H9 (cell line): ENCODE measurements around the gene GPI. TPM values are rescaled to one million over a fixed set of nuclear protein-coding genes. Genes with fewer than 3 reads are reported as not detected.

ENCODE experiments used
- DNase-seq: peaks from one replicate; pipeline ENCODE4 v3.0.0-alpha.2; 2017
- H2AFZ ChIP-seq: one replicate; pipeline ENCODE4 v1.6.1; 2013; ENCODE audit warnings: mild to moderate bottlenecking, low read length, control low read depth, moderate library complexity
- H2AK5ac ChIP-seq: 2 replicates; pipeline ENCODE4 v1.6.1; 2013; ENCODE audit warnings: low read length, control low read depth, mixed read lengths; ENCODE audit not compliant: insufficient read length
- H2BK120ac ChIP-seq: one replicate; pipeline ENCODE4 v1.6.1; 2013; ENCODE audit warnings: low read depth, mild to moderate bottlenecking, low read length, control low read depth, inconsistent platforms; ENCODE audit not compliant: poor library complexity, severe bottlenecking
- H2BK12ac ChIP-seq: 2 replicates; pipeline ENCODE4 v1.6.1; 2013; ENCODE audit warnings: low read length, control low read depth, mixed read lengths, low read depth; ENCODE audit not compliant: insufficient read length
- H2BK15ac ChIP-seq: 2 replicates; pipeline ENCODE4 v1.6.1; 2013; ENCODE audit warnings: low read depth, low read length, control low read depth
- H2BK20ac ChIP-seq: one replicate; pipeline ENCODE4 v1.6.1; 2013; ENCODE audit warnings: low read depth, mild to moderate bottlenecking, low read length, control low read depth, inconsistent platforms; ENCODE audit not compliant: poor library complexity, severe bottlenecking
- H2BK5ac ChIP-seq: 2 replicates; pipeline ENCODE4 v1.6.1; 2013; ENCODE audit warnings: low read length, control low read depth, mixed read lengths; ENCODE audit not compliant: insufficient read length
- H3K14ac ChIP-seq: 2 replicates; pipeline ENCODE4 v1.6.1; 2013; ENCODE audit warnings: low read length, control low read depth; ENCODE audit not compliant: insufficient read depth
- H3K18ac ChIP-seq: 2 replicates; pipeline ENCODE4 v1.6.1; 2013; ENCODE audit warnings: low read depth, mild to moderate bottlenecking, mixed read lengths, low read length, control low read depth; ENCODE audit not compliant: insufficient read length
- H3K23ac ChIP-seq: 2 replicates; pipeline ENCODE4 v1.6.1; 2013; ENCODE audit warnings: low read length, control low read depth, mixed read lengths, low read depth; ENCODE audit not compliant: insufficient read length
- H3K23me2 ChIP-seq: 2 replicates; pipeline ENCODE4 v1.6.1; 2013; ENCODE audit warnings: low read depth, mild to moderate bottlenecking, mixed read lengths, low read length, control low read depth; ENCODE audit not compliant: insufficient read length, poor library complexity, severe bottlenecking
- H3K27ac ChIP-seq: 2 replicates; pipeline ENCODE4 v1.5.1; 2013; ENCODE audit warnings: low read length, control low read depth, mixed read lengths, low read depth; ENCODE audit not compliant: insufficient read length
- H3K27me3 ChIP-seq: 2 replicates; pipeline ENCODE4 v1.6.1; 2013; ENCODE audit warnings: low read length, control low read depth, inconsistent platforms; ENCODE audit not compliant: insufficient read depth
- H3K4ac ChIP-seq: 2 replicates; pipeline ENCODE4 v1.6.1; 2013; ENCODE audit warnings: low read depth, mild to moderate bottlenecking, control low read depth, inconsistent platforms, low read length, moderate library complexity
- H3K4me1 ChIP-seq: 2 replicates; pipeline ENCODE4 v1.6.1; 2013; ENCODE audit warnings: low read length, control low read depth, inconsistent platforms; ENCODE audit not compliant: insufficient read depth
- H3K4me2 ChIP-seq: 2 replicates; pipeline ENCODE4 v1.6.1; 2013; ENCODE audit warnings: low read length, control low read depth, mixed read lengths; ENCODE audit not compliant: insufficient read length, insufficient read depth
- H3K56ac ChIP-seq: 2 replicates; pipeline ENCODE4 v1.6.1; 2013; ENCODE audit warnings: low read depth, mild to moderate bottlenecking, mixed read lengths, low read length, control low read depth; ENCODE audit not compliant: insufficient read length
- H3K79me1 ChIP-seq: 2 replicates; pipeline ENCODE4 v1.6.1; 2013; ENCODE audit warnings: low read depth, mild to moderate bottlenecking, moderate library complexity, low read length, control low read depth, inconsistent platforms; ENCODE audit not compliant: insufficient read depth, poor library complexity, severe bottlenecking
- H3K79me2 ChIP-seq: 2 replicates; pipeline ENCODE4 v1.6.1; 2013; ENCODE audit warnings: low read length, control low read depth, inconsistent platforms; ENCODE audit not compliant: insufficient read depth
- H3K9ac ChIP-seq: 2 replicates; pipeline ENCODE4 v1.6.1; 2013; ENCODE audit warnings: low read length, control low read depth, mixed read lengths; ENCODE audit not compliant: insufficient read length; ENCODE audit errors: extremely low read depth
- H3K9me3 ChIP-seq: one replicate; pipeline ENCODE4 v1.6.1; 2013; ENCODE audit warnings: low read depth, low read length, inconsistent platforms; ENCODE audit not compliant: control insufficient read depth
- H3T11ph ChIP-seq: one replicate; pipeline ENCODE4 v1.6.1; 2013; ENCODE audit warnings: mild to moderate bottlenecking, low read length, control low read depth, inconsistent platforms
- H4K20me1 ChIP-seq: one replicate; pipeline ENCODE4 v1.6.1; 2013; ENCODE audit not compliant: control insufficient read depth, insufficient read length, insufficient read depth
- H4K5ac ChIP-seq: 2 replicates; pipeline ENCODE4 v1.6.1; 2013; ENCODE audit warnings: low read depth, mild to moderate bottlenecking, mixed read lengths, low read length, control low read depth; ENCODE audit not compliant: insufficient read length
- H4K8ac ChIP-seq: replicated peaks from 2 replicates; pipeline ENCODE4 v1.6.1; 2013; ENCODE audit warnings: low read length, control low read depth, mixed read lengths, low read depth; ENCODE audit not compliant: insufficient read length
- H4K91ac ChIP-seq: 2 replicates; pipeline ENCODE4 v1.6.1; 2013; ENCODE audit warnings: low read depth, mild to moderate bottlenecking, moderate library complexity, mixed read lengths, low read length, control low read depth; ENCODE audit not compliant: insufficient read length
- H3K27ac Mint-ChIP-seq, 3 experiments: 2 replicates in 2 of 3; 3 replicates in 1 of 3; pipeline ENCODE4 v1.8.0; 2020 to 2021; ENCODE audit warnings: mixed read lengths in 3 of 3, mild to moderate bottlenecking in 1 of 3, moderate library complexity in 1 of 3
- H3K27me3 Mint-ChIP-seq: 2 replicates; pipeline ENCODE4 v1.8.0; 2021; ENCODE audit warnings: low read depth, mild to moderate bottlenecking, moderate library complexity, mixed read lengths
- H3K36me3 Mint-ChIP-seq, 3 experiments: 2 replicates in 2 of 3; 3 replicates in 1 of 3; pipeline ENCODE4 v1.8.0; 2020 to 2021; ENCODE audit warnings: low read depth in 3 of 3, mixed read lengths in 3 of 3; ENCODE audit not compliant: insufficient read depth in 1 of 3
- H3K4me1 Mint-ChIP-seq, 2 experiments: 2 replicates each; pipeline ENCODE4 v1.8.0; 2020; ENCODE audit warnings: mixed read lengths in 2 of 2
- H3K4me3 Mint-ChIP-seq, 2 experiments: 2 replicates in 1 of 2; 3 replicates in 1 of 2; pipeline ENCODE4 v1.8.0; 2020 to 2021; ENCODE audit warnings: mild to moderate bottlenecking in 2 of 2, mixed read lengths in 2 of 2, moderate library complexity in 1 of 2
- H3K9me3 Mint-ChIP-seq, 2 experiments: 2 replicates in 1 of 2; 3 replicates in 1 of 2; pipeline ENCODE4 v1.8.0; 2020; ENCODE audit warnings: mild to moderate bottlenecking in 2 of 2, mixed read lengths in 2 of 2, moderate library complexity in 1 of 2
- CTCF ChIP-seq: fragments of 200-600 bp; sonication (generic); conservative IDR thresholded peaks from 3 replicates; pipeline ENCODE4 v1.8.0; 2021; ENCODE audit warnings: antibody characterized with exemption, mild to moderate bottlenecking
- WGBS: extraction: QIAGEN DNeasy Blood & Tissue Kit; methylation state at CpG from one replicate; pipeline ENCODE4 v1.1.7; 2013; ENCODE audit warnings: missing lambda C conversion rate, low lambda C conversion rate, mixed read lengths; ENCODE audit not compliant: insufficient read length; ENCODE audit errors: extremely low coverage; 5-methylcytosine and 5-hydroxymethylcytosine counted together
- total RNA-seq: library from RNA; stranded (reverse); gene quantifications from 2 replicates; pipeline ENCODE4 v1.2.1, GENCODE V29; 2021

The GPI gene
- total RNA-seq, 1 experiment from 2014 or later, result 373 TPM

- Histone ChIP-seq H4K8ac (no peak overlapping the region), H2BK120ac (no peak overlapping the region), H2BK12ac (no peak overlapping the region), H2BK5ac (no peak overlapping the region), H3K9ac (no peak overlapping the region), H3K79me2 (no peaks in the 10 kb centered on the region), H3K79me1 (no peaks in the 10 kb centered on the region), H3K23ac (no peak overlapping the region), H3K27me3 (no peaks in the 10 kb centered on the region), H4K5ac (no peak overlapping the region), H3K9me3 (no peaks in the 10 kb centered on the region), H3K14ac (no peak overlapping the region), H3K23me2 (no peaks in the 10 kb centered on the region), H3K18ac (no peak overlapping the region), H2AK5ac (no peak overlapping the region), H3K27ac (no peak overlapping the region), H3K4ac (no peak overlapping the region), H3K4me1 (no peaks in the 10 kb centered on the region), H4K20me1 (no peaks in the 10 kb centered on the region), H3K56ac (no peak overlapping the region), H2AFZ (no peak overlapping the region), H2BK20ac (no peak overlapping the region), H4K91ac (no peak overlapping the region), H3K4me2 (no peak overlapping the region), H3T11ph (no peak overlapping the region), H2BK15ac (no peak overlapping the region)
- Mint-ChIP-seq H3K9me3 (no peaks in the 10 kb centered on the region), H3K27me3 (no peaks in the 10 kb centered on the region), H3K36me3 (peaks cover 14 to 35% (median 24%) of the 10 kb centered on the region in 3 experiments; a peak in 6 of 7 replicates), H3K4me3 (no peak overlapping the region), H3K4me1 (no peaks in the 10 kb centered on the region), H3K27ac (no peak overlapping the region)
- TF ChIP-seq CTCF, result no peak
- no peak for DNase-seq
- WGBS, result no CpG with 5 or more reads among the region's 11 CpGs
Measured at GRCh38 chr19:34393031-34393430, 28.0 kb downstream of the GPI start.
